Caco-2 (cell line): ENCODE measurements around the gene PLXNC1. TPM values are rescaled to one million over a fixed set of nuclear protein-coding genes. Genes with fewer than 3 reads are reported as not detected.

ENCODE experiments used
- BruUV-seq: library from RNA; stranded (reverse); fragments of 400-500 nt; replicated peaks from 2 replicates; lab custom pipeline; 2021; lab: Mats Ljungman, UMichigan
- CTCF ChIA-PET: fragments of 300-600 bp; sonication (Branson Sonifier 250); formaldehyde crosslinking; loops from one replicate; lab custom pipeline; 2022; ENCODE audit warnings: antibody characterized with exemption; lab: Charles Lee
- POLR2A ChIA-PET: fragments of 300-600 bp; sonication (Branson Sonifier 250); formaldehyde crosslinking; loops from one replicate; lab custom pipeline; 2022; ENCODE audit warnings: antibody characterized with exemption; lab: Charles Lee
- DNase-seq, 2 experiments: peaks; one replicate each; pipeline versions ENCODE4 v3.0.0 to v3.0.0-alpha.2; 2020 to 2022
- H3K27me3 ChIP-seq: replicated peaks from 2 replicates; pipeline ENCODE4 v1.6.0; 2011; ENCODE audit warnings: low read length; ENCODE audit not compliant: control insufficient read depth, insufficient read depth
- H3K36me3 ChIP-seq: 2 replicates; pipeline ENCODE4 v1.5.1; 2011; ENCODE audit warnings: low read length; ENCODE audit not compliant: control insufficient read depth, insufficient read depth
- H3K4me1 ChIP-seq: fragments of 250-450 bp; sonication (Bioruptor Pico); 2 replicates; pipeline ENCODE4 v1.5.1; 2020; ENCODE audit warnings: mild to moderate bottlenecking
- H3K4me3 ChIP-seq: 2 replicates; pipeline ENCODE4 v1.5.1; 2011; ENCODE audit warnings: low read depth, mild to moderate bottlenecking, control low read depth, low read length
- H3K9me3 ChIP-seq: fragments of 250-450 bp; sonication (Bioruptor Pico); 2 replicates; pipeline ENCODE4 v1.5.1; 2020; ENCODE audit warnings: mild to moderate bottlenecking, moderate library complexity
- H3K27ac Mint-ChIP-seq: one replicate; pipeline ENCODE4 v1.8.0; 2022; ENCODE audit warnings: mixed read lengths; ENCODE audit not compliant: unreplicated experiment
- H3K27me3 Mint-ChIP-seq: one replicate; pipeline ENCODE4 v1.8.0; 2022; ENCODE audit warnings: mixed read lengths; ENCODE audit not compliant: insufficient read depth, unreplicated experiment
- H3K36me3 Mint-ChIP-seq: one replicate; pipeline ENCODE4 v1.8.0; 2022; ENCODE audit warnings: mild to moderate bottlenecking, mixed read lengths; ENCODE audit not compliant: insufficient read depth, unreplicated experiment
- H3K4me1 Mint-ChIP-seq: one replicate; pipeline ENCODE4 v1.8.0; 2022; ENCODE audit warnings: low read depth, mixed read lengths; ENCODE audit not compliant: unreplicated experiment
- H3K4me3 Mint-ChIP-seq: one replicate; pipeline ENCODE4 v1.8.0; 2022; ENCODE audit warnings: mild to moderate bottlenecking, moderate library complexity, mixed read lengths; ENCODE audit not compliant: unreplicated experiment
- H3K9me3 Mint-ChIP-seq: one replicate; pipeline ENCODE4 v1.8.0; 2022; ENCODE audit warnings: mixed read lengths; ENCODE audit not compliant: unreplicated experiment
- CTCF ChIP-seq, 2 experiments: fragments of 200-600 bp in 1 of 2; IDR thresholded peaks; 1 replicate in 1 of 2; 2 replicates in 1 of 2; pipeline versions ENCODE4 v1.5.1 to v1.8.0; 2011 to 2022; ENCODE audit warnings: antibody characterized with exemption in 1 of 2, control low read depth in 1 of 2, inconsistent platforms in 1 of 2, low read depth in 1 of 2, low read length in 1 of 2, mild to moderate bottlenecking in 1 of 2, moderate library complexity in 1 of 2; ENCODE audit not compliant: insufficient read depth in 1 of 2, severe bottlenecking in 1 of 2, unreplicated experiment in 1 of 2
- intact Hi-C: fragments of 100-400 bp; cut with micrococcal nuclease; formaldehyde crosslinking; loops from one replicate; pipeline ENCODE4 v1.10.0; 2022; ENCODE audit not compliant: unreplicated experiment
- total RNA-seq: library from RNA; stranded (reverse); gene quantifications from 2 replicates; pipeline ENCODE4 v1.2.3, GENCODE V29; 2022

PLXNC1 gene
- total RNA-seq, 1 experiment from 2014 or later, result 41.3 TPM

- ChIA-PET POLR2A (interaction anchor here (2.6 kb wide), 1 partner anchor 33 kb away, joined by 12 read pairs; no protein-coding TSS in a partner anchor), CTCF (interaction anchor here (0.6 kb wide), 1 partner anchor 33 kb away, joined by 3 read pairs; no protein-coding TSS in a partner anchor)
- H3K9me3 Mint-ChIP-seq, result no peaks in the 10 kb centered on the region
- peaks cover 47% of the 10 kb centered on the region for H3K4me1 ChIP-seq
- intact Hi-C loops, result loop anchor here (2.0 kb wide), 2 partner anchors 44 to 284 kb away; no protein-coding TSS in a partner anchor
- DNase-seq, result peak; percentile 47 to 56
- H3K27me3 ChIP-seq, result no peaks in the 10 kb centered on the region
- peak overlapping the region; percentile 82 for H3K4me3 ChIP-seq
- peak overlapping the region; percentile 47 for H3K27ac Mint-ChIP-seq
- H3K9me3 ChIP-seq, result no peaks in the 10 kb centered on the region
- H3K36me3 Mint-ChIP-seq, result peaks cover 19% of the 10 kb centered on the region
- H3K36me3 ChIP-seq, result no peaks in the 10 kb centered on the region
- no peaks in the 10 kb centered on the region for H3K27me3 Mint-ChIP-seq
- H3K4me1 Mint-ChIP-seq, result peaks cover 35% of the 10 kb centered on the region
- peak overlapping the region; percentile 88 for H3K4me3 Mint-ChIP-seq
- TF ChIP-seq CTCF (IDR thresholded peaks at IDR 0.05; ENCODE audit: insufficient read depth in 1 of 2, low read depth in 1 of 2, low read length in 1 of 2, severe bottlenecking in 1 of 2, unreplicated experiment in 1 of 2), result peak in 1 of 2 experiments; percentile 3
- no TSS peak for BruUV-seq
Observed at GRCh38 chr12:94150240-94151121, 2.1 kb downstream of the PLXNC1 start.

- no peaks in the 10 kb centered on the region for H3K27me3 ChIP-seq
- peak overlapping the region; percentile 82 for H3K4me3 ChIP-seq
- CTCF ChIA-PET, result interaction anchor here (0.6 to 1.8 kb wide), 5 partner anchors 22 to 44 kb away, joined by 3 to 7 read pairs (median 3); no protein-coding TSS in a partner anchor
Observed at GRCh38 chr12:94151582-94151981, 3.2 kb downstream of the PLXNC1 start.

More at GRCh38 chr12:94151582-94151981, 3.2 kb downstream of the PLXNC1 start:
- no TSS peak for BruUV-seq
- intact Hi-C loops, result loop anchor here (2.0 kb wide), 2 partner anchors 43 to 283 kb away; no protein-coding TSS in a partner anchor
- peak; percentile 61 to 71 for DNase-seq
- no peak for TF ChIP-seq CTCF (IDR thresholded peaks at IDR 0.05; ENCODE audit: insufficient read depth in 1 of 2, low read depth in 1 of 2, low read length in 1 of 2, severe bottlenecking in 1 of 2, unreplicated experiment in 1 of 2)
- no peaks in the 10 kb centered on the region for H3K36me3 ChIP-seq
- H3K36me3 Mint-ChIP-seq, result peaks cover 19% of the 10 kb centered on the region
- H3K27me3 Mint-ChIP-seq, result no peaks in the 10 kb centered on the region
- H3K4me1 Mint-ChIP-seq, result peaks cover 31% of the 10 kb centered on the region
- H3K4me1 ChIP-seq, result peaks cover 42% of the 10 kb centered on the region
- no peaks in the 10 kb centered on the region for H3K9me3 ChIP-seq
- POLR2A ChIA-PET, result interaction anchor here (1.4 to 2.6 kb wide), 2 partner anchors 21 to 32 kb away, joined by 4 to 12 read pairs; no protein-coding TSS in a partner anchor
- H3K27ac Mint-ChIP-seq, result peak overlapping the region; percentile 46
- H3K9me3 Mint-ChIP-seq, result no peaks in the 10 kb centered on the region
- H3K4me3 Mint-ChIP-seq, result peak overlapping the region; percentile 88
